ENCODE data around the gene GCK. TPM values are rescaled to one million over a fixed set of nuclear protein-coding genes. Genes with fewer than 3 reads are reported as not detected.

GCK gene
- total RNA-seq, 1 donor from 2014 or later: 2.7 TPM

GRCh38 chr7:44213877-44214388 lies 24.7 kb upstream of the GCK start:
- intact Hi-C loops (cut with DNase I): no loop called here
- no peak for TF ChIP-seq CTCF (IDR thresholded peaks at IDR 0.05)
- DNase-seq (ENCODE audit: low spot score in 2 of 2): no peak

GRCh38 chr7:44213206-44213876 lies 24.1 kb upstream of the GCK start:
- H3K4me3 ChIP-seq: no peak overlapping the region
- H3K9me3 ChIP-seq: no peaks in the 10 kb centered on the region
- H3K36me3 ChIP-seq: peaks cover 46 to 53% of the 10 kb centered on the region in 2 donors
- no peak for TF ChIP-seq CTCF (IDR thresholded peaks at IDR 0.05)
- DNase-seq (ENCODE audit: low spot score in 2 of 2): no peak
- H3K27ac ChIP-seq: no peak overlapping the region
- intact Hi-C loops (cut with DNase I): no loop called here
- no peaks in the 10 kb centered on the region for H3K4me1 ChIP-seq
- no peaks in the 10 kb centered on the region for H3K27me3 ChIP-seq

More at GRCh38 chr7:44213877-44214388, 24.7 kb upstream of the GCK start:
- no peak overlapping the region for H3K4me3 ChIP-seq
- H3K36me3 ChIP-seq: peaks cover 40 to 47% of the 10 kb centered on the region in 2 donors
- no peaks in the 10 kb centered on the region for H3K27me3 ChIP-seq
- H3K27ac ChIP-seq: no peak overlapping the region
- H3K9me3 ChIP-seq: no peaks in the 10 kb centered on the region
- H3K4me1 ChIP-seq: no peaks in the 10 kb centered on the region

- Histone ChIP-seq H3K27me3 (no peaks in the 10 kb centered on the region), H3K4me3 (no peak overlapping the region), H3K27ac (no peak overlapping the region), H3K36me3 (peaks cover 52 to 60% of the 10 kb centered on the region in 2 donors), H3K4me1 (no peaks in the 10 kb centered on the region), H3K9me3 (no peaks in the 10 kb centered on the region)
- no peak for DNase-seq (ENCODE audit: low spot score in 2 of 2)
- intact Hi-C loops (cut with DNase I): no loop called here
- TF ChIP-seq CTCF (IDR thresholded peaks at IDR 0.05): no peak
Measured at GRCh38 chr7:44212581-44213184, 23.4 kb upstream of the GCK start.

- no peak overlapping the region for H3K27ac ChIP-seq
- no peak overlapping the region for H3K4me3 ChIP-seq
- DNase-seq (ENCODE audit: low spot score in 2 of 2): no peak
- H3K36me3 ChIP-seq: peaks cover 59 to 66% of the 10 kb centered on the region in 2 donors
- no peaks in the 10 kb centered on the region for H3K27me3 ChIP-seq
- H3K9me3 ChIP-seq: no peaks in the 10 kb centered on the region
- no peak for TF ChIP-seq CTCF (IDR thresholded peaks at IDR 0.05)
- intact Hi-C loops (cut with DNase I): no loop called here
- H3K4me1 ChIP-seq: no peaks in the 10 kb centered on the region
Measured at GRCh38 chr7:44212018-44212417, 22.8 kb upstream of the GCK start.

GRCh38 chr7:44211126-44211675 lies 22.0 kb upstream of the GCK start:
- H3K4me1 ChIP-seq: no peaks in the 10 kb centered on the region
- no peak for TF ChIP-seq CTCF (IDR thresholded peaks at IDR 0.05)
- no peaks in the 10 kb centered on the region for H3K9me3 ChIP-seq
- DNase-seq (ENCODE audit: low spot score in 2 of 2): no peak
- H3K27me3 ChIP-seq: no peaks in the 10 kb centered on the region
- H3K4me3 ChIP-seq: no peak overlapping the region
- H3K27ac ChIP-seq: no peak overlapping the region
- H3K36me3 ChIP-seq: peaks cover 67% of the 10 kb centered on the region in 2 donors
- intact Hi-C loops (cut with DNase I): no loop called here
